HG03045 (cell line): ENCODE measurements around the gene CCL17.
"Not testable (repeated sequence)": the region's sequence is repeated elsewhere in the genome, so short reads cannot be mapped to it uniquely, and the experiment has no call there.

Experiments
- ATAC-seq: cut with Tn5 transposase; IDR thresholded peaks from one replicate; pipeline ENCODE4 v1.9.1; 2021; ENCODE audit warnings: mild to moderate bottlenecking, moderate library complexity; ENCODE audit not compliant: unreplicated experiment

The CCL17 gene

GRCh38 chr16:57427824-57428223, 23.3 kb downstream of the CCL17 start:
- ATAC-seq = no peak

- ATAC-seq = no peak
Observed at GRCh38 chr16:57430955-57431354, 26.4 kb downstream of the CCL17 start.

GRCh38 chr16:57432505-57432904, 27.9 kb downstream of the CCL17 start:
- ATAC-seq = no peak

GRCh38 chr16:57432989-57433388, 28.4 kb downstream of the CCL17 start:
- ATAC-seq = no peak

GRCh38 chr16:57434003-57434402, 29.4 kb downstream of the CCL17 start:
- ATAC-seq = no peak

- no peak for ATAC-seq
Observed at GRCh38 chr16:57435838-57436237, 31.3 kb downstream of the CCL17 start.

DNA sequence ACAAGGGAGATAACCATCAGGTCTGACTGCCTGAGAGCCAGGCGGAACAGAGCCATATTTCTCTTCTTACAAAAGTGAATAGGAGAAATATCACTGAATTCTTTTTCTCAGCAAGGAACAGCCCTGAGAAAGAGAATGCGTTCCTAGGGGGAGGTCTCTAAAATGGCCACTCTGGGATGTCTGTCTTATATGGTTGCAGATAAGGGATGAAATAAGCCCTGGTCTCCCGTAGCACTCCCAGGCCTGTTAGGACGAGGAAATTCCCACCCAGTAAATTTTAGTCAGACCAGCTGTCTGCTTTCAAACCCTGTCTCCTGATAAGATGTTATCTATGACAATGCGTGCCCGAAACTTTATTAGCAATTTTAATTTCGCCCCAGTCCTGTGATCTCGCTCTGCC, 35.4 kb downstream of the CCL17 start:
- ATAC-seq = not testable (repeated sequence)

DNA sequence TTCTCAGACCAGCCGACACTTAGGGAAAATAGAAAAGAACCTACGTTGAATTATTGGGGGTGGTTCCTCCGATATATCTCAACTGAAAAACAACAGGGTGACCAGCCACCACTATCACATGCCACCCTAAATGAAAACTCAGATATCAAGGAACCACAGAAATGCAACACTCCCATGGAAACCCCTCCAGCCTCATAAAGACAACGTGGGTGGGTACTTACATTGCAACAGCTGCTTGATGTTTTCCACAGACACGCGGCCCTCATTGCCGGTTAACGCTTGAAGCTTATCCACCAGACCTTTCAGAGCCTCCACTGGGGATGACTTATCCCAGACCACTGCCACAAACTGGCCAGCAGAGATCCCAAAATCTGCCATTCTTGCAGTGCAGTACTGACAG, 36.0 kb downstream of the CCL17 start:
- not testable (repeated sequence) for ATAC-seq

- no peak for ATAC-seq
Observed at GRCh38 chr16:57444711-57445110, 40.1 kb downstream of the CCL17 start.

GRCh38 chr16:57445510-57445909, 40.9 kb downstream of the CCL17 start:
- ATAC-seq = no peak

DNA sequence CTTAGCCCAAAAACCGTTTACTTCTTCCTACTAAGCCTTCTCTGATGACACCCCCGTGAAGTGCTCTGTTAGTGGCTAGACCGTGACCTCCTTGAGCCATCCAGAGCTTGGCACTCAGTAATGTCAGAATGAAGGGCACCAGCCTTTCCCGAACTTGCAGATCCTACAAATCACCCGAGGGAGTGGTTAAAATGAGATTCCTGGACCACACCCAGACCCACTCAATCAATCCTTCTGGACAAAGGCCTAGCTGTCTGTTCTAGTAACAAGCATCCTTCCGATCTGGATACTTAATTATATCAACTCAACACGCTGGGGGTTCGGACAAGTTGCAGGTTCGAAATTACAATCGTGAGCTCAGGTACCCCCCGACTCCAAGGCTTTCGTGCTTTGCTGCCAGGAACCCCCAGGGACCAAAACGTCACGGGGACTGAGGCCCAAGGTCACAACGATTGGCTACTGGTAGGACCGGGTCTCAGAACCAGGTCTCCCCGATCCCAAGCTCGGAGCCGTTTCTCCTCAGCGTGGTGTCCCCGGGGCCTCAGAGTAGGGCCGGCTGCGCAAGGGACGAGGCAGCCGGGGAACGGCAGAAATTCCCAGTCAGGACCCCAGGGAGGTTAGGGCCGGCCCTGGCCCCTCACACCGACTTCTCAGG, 42.1 kb downstream of the CCL17 start:
- peak; percentile 33 for ATAC-seq

DNA sequence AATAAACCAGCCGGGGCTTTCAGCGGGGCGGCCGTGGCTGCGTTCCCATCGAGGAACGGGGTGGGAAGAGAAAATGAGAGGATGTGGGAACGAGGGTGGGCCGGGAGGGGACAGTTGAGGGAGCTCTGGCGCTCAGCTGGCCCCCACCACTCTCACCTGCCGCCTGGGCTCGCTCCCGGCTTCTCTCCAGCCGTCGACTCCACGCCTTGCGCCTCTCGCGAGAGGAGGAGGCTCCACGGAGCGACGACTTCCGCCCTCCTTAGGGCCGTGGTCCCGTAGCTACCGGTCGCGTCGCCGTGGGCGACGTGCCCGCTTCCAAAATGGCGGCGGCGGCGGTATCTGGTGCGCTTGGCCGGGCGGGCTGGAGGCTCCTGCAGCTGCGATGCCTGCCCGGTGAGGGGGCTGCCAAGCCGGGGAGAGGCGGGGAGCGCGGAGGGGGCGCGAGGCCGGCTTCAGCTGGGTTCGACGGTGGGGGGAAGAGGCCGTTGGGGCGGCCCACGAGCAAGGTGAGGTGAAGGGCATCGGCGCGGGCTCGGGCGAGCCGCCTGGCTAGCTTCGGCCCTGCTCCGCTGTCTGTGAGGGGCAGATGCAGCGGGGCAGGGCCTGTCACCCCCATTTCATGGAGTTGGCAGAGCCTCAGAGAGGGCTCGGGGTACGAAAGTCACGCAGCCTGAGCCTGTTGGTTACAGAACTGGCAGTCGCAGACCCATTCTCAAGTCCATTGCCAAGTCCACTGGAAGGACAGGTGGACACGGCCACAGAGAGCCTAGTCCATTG, 42.8 kb downstream of the CCL17 start, which contains the start of the genes CIAPIN1 and COQ9:
TSS of gene CIAPIN1 (minus strand) at position 200 of the 777 bp plus-strand sequence. CDS start 6,457 bp downstream, outside the sequence.
TSS of gene COQ9 (plus strand) at position 294 of the 777 bp plus-strand sequence. CDS start at position 321, 27 bp downstream.
- peak; percentile 95 for ATAC-seq

DNA sequence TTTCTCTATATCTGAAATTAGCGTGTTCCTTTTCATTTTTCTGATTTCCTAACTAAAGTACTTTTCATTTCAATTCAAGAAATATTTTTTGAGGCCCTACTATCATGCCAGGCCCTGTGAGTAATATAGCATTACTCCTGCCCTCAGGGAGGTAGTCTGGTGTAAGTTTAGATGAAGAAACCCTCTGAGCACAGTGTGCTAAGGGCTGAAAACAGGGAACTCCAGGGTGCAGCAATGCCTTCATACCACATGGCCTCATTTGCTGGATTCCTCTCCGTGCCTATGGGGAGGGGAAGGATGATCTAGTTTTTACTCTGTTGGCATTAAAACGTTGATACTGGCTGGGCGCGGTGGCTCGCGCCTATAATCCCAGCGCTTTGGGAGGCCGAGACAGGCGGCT, 47.5 kb downstream of the CCL17 start:
- ATAC-seq = no peak

GRCh38 chr16:57462209-57462977, 57.8 kb downstream of the CCL17 start, which contains the start of gene POLR2C:
TSS of gene POLR2C (plus strand) at chr16:57462679. CDS start at chr16:57462725, 46 bp downstream.
- peak; percentile 89 for ATAC-seq

- ATAC-seq = no peak
Observed at GRCh38 chr16:57462978-57463362, 58.4 kb downstream of the CCL17 start.

DNA sequence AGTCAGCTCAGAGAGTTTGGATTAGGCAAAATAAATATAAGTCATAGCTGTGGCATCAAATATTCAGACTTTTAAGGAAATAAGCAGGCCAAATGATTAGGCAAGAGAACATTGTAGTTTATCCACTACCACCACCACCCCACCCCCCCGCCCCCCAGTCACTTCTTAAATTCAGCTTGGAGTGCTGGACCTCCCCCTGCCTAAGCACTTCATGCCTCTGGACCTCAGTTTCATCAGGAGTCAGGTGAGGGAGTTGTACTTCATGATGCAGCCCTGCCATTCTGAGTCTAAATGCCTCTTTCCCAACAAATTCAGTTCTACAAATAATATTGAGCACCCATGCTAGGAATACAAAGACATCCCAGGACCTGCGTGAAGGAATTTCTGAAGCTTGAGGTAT, 60.0 kb downstream of the CCL17 start:
- ATAC-seq = no peak
